Activated T-helper 2 cell treated with anti-CD3 and anti-CD28 coated beads, Interferon-gamma antibody, Interleukin-2, Interleukin-4, amounts not matched to agents 10 μg/mL and 5 μg/mL and 100 μg/mL, durations not matched to agents 14 hours and 24 hours and 36 hours (primary cell): ENCODE data around the gene C10orf90. TPM values are rescaled to one million over a fixed set of nuclear protein-coding genes. Genes with fewer than 3 reads are reported as not detected.

Experiments used
- DNase-seq: peaks from one replicate; pipeline ENCODE4 v3.0.0; 2021; ENCODE audit warnings: low spot score
- H3K27ac Mint-ChIP-seq: one replicate; pipeline ENCODE4 v1.8.0; 2021; ENCODE audit warnings: mixed read lengths
- H3K27me3 Mint-ChIP-seq: one replicate; pipeline ENCODE4 v1.8.0; 2021; ENCODE audit warnings: low read depth, mixed read lengths
- H3K36me3 Mint-ChIP-seq: one replicate; pipeline ENCODE4 v1.8.0; 2021; ENCODE audit warnings: low read depth, mixed read lengths
- H3K4me1 Mint-ChIP-seq: one replicate; pipeline ENCODE4 v1.8.0; 2021; ENCODE audit warnings: low read depth, mixed read lengths
- H3K4me3 Mint-ChIP-seq: one replicate; pipeline ENCODE4 v1.8.0; 2021; ENCODE audit warnings: low read depth, mild to moderate bottlenecking, moderate library complexity, mixed read lengths
- H3K9me3 Mint-ChIP-seq: one replicate; pipeline ENCODE4 v1.8.0; 2021; ENCODE audit warnings: mixed read lengths
- intact Hi-C: fragments of 100-400 bp; cut with micrococcal nuclease; formaldehyde crosslinking; loops from one replicate; pipeline ENCODE4 v1.15.1; 2023
- total RNA-seq: library from RNA; stranded (reverse); gene quantifications from 2 replicates; pipeline ENCODE4 v1.2.3, GENCODE V29; 2022

Gene C10orf90
- total RNA-seq, 1 donor from 2014 or later = not detected

- H3K4me3 Mint-ChIP-seq = no peak overlapping the region
- intact Hi-C loops = no loop called here
- no peaks in the 10 kb centered on the region for H3K27me3 Mint-ChIP-seq
- H3K36me3 Mint-ChIP-seq = no peaks in the 10 kb centered on the region
- no peaks in the 10 kb centered on the region for H3K4me1 Mint-ChIP-seq
- peaks cover 12% of the 10 kb centered on the region for H3K9me3 Mint-ChIP-seq
- no peak overlapping the region for H3K27ac Mint-ChIP-seq
- no peak for DNase-seq
Measured at GRCh38 chr10:126667568-126667967, 2.9 kb downstream of the C10orf90 start.

DNA sequence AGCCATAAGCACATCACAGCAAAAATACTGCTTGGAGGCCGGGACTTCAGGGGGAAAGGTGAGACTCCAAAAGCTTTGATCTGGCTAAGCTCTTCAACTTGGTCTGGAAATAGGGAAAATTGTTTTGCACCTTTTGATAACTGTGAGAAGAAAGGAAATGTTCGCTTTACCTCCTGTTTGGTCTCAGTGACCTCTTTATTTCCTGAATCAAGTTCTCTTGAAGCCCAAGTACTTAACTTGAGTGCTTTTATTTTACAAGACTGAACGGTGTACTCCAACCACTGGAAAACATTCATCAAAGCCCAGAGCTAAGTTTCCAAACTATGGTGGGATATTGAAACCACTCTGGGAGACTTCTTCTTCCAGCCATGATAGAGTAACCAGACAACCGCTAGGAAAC lies 5.3 kb downstream of the C10orf90 start:
- no peak overlapping the region for H3K27ac Mint-ChIP-seq
- H3K9me3 Mint-ChIP-seq = no peaks in the 10 kb centered on the region
- H3K36me3 Mint-ChIP-seq = no peaks in the 10 kb centered on the region
- H3K27me3 Mint-ChIP-seq = no peaks in the 10 kb centered on the region
- no peak overlapping the region for H3K4me3 Mint-ChIP-seq
- DNase-seq = no peak
- intact Hi-C loops = no loop called here
- no peaks in the 10 kb centered on the region for H3K4me1 Mint-ChIP-seq

DNA sequence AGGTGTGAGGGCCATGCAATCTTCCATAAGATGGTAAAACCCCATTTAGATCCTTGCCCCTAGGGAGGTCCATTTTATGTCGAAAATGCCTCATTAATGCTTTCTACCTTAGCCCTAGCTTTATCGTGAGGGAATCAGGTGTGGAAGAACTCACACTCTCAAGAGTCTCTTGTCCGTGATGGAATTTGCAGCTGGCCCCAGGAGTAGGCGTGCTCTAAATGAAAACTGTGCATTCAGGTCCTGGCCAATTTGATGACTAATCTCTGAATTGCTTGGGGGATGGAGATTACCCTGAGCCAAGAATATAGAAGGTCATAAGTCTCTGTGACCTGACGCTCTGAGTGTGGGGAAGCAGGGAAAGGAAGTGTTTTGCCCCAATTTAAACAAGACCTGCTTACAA lies 6.6 kb downstream of the C10orf90 start:
- H3K4me3 Mint-ChIP-seq = no peak overlapping the region
- no peak overlapping the region for H3K27ac Mint-ChIP-seq
- no peaks in the 10 kb centered on the region for H3K9me3 Mint-ChIP-seq
- no peaks in the 10 kb centered on the region for H3K4me1 Mint-ChIP-seq
- H3K27me3 Mint-ChIP-seq = no peaks in the 10 kb centered on the region
- DNase-seq = no peak
- intact Hi-C loops = no loop called here
- no peaks in the 10 kb centered on the region for H3K36me3 Mint-ChIP-seq

GRCh38 chr10:126663328-126663727 lies 7.2 kb downstream of the C10orf90 start:
- H3K36me3 Mint-ChIP-seq = no peaks in the 10 kb centered on the region
- H3K27ac Mint-ChIP-seq = no peak overlapping the region
- no peaks in the 10 kb centered on the region for H3K4me1 Mint-ChIP-seq
- no peaks in the 10 kb centered on the region for H3K27me3 Mint-ChIP-seq
- intact Hi-C loops = no loop called here
- no peak for DNase-seq
- no peak overlapping the region for H3K4me3 Mint-ChIP-seq
- H3K9me3 Mint-ChIP-seq = no peaks in the 10 kb centered on the region

DNA sequence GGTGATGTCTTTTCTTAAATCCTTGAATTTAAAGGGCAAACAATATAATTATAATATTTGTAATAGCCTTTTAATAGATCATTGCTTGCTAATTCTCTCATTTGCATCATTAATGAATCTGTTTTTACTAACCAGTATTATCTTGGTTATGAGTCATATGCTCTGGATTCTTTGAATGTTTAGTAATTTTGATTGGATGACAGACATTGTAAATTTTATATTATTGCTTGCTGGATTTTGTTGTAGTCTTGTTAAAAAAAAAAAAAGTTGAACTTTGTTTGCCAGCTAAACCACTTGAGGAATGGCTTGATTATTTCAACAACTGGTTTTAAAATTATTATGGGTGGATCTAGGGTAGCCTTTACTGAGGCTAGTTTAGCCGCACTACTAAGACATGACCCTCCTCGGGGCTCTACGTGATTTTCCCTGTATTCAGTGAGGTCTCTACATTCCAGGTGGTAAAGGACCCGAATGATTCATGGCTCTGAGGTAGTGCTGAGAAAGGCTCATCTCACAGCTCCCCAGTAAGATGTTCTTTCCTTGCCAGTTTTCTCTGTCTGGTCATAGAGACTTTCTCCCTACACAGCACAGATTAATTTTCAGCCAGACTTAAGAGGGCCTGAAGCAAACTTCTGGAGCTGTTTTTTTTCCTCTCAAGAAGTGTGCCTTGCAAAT lies 8.5 kb downstream of the C10orf90 start:
- no peaks in the 10 kb centered on the region for H3K4me1 Mint-ChIP-seq
- intact Hi-C loops = no loop called here
- DNase-seq = no peak
- no peak overlapping the region for H3K27ac Mint-ChIP-seq
- no peaks in the 10 kb centered on the region for H3K36me3 Mint-ChIP-seq
- H3K27me3 Mint-ChIP-seq = no peaks in the 10 kb centered on the region
- no peaks in the 10 kb centered on the region for H3K9me3 Mint-ChIP-seq
- no peak overlapping the region for H3K4me3 Mint-ChIP-seq

DNA sequence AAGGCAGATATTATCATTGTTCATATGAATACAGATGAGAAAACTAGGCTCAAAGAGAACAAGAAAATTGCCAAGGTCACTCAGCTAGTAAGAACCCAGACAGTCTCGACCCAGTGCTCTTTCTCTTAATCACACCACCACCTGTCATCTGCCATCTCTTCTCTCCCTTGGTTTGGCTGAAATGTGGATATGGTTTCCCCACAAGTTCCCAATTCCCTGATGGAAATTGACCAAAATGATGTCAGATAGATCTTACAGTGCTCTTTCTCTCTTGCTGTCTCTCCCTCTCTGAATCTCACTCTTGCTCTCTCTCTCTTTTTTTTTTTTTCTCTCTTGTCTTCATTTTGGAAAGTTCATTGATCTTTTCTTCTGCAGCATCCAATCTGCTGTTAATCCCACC lies 9.1 kb downstream of the C10orf90 start:
- Mint-ChIP-seq H3K9me3 (no peaks in the 10 kb centered on the region), H3K27ac (no peak overlapping the region), H3K27me3 (no peaks in the 10 kb centered on the region), H3K36me3 (no peaks in the 10 kb centered on the region), H3K4me1 (no peaks in the 10 kb centered on the region), H3K4me3 (no peak overlapping the region)
- DNase-seq = no peak
- intact Hi-C loops = no loop called here

DNA sequence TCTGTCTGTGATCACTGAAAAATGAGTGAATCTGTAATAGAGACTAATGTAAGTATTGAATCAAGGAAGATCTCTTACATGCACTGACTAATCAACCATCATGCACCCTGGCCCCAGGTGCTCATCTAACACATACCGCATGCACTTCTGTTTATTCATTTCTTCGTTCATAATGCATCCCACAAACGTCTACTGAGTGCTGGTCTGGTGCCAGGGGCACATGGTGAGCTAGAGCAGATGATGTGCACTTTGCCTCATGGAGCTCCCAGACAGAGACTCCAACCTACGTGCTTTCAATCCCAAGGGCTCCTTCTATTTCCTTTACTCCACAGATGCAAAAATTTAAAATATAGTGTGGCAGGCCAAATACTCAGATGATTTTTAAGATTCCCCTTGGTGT lies 10.7 kb downstream of the C10orf90 start:
- H3K4me1 Mint-ChIP-seq = no peaks in the 10 kb centered on the region
- intact Hi-C loops = no loop called here
- H3K4me3 Mint-ChIP-seq = no peak overlapping the region
- H3K27me3 Mint-ChIP-seq = no peaks in the 10 kb centered on the region
- no peak overlapping the region for H3K27ac Mint-ChIP-seq
- DNase-seq = no peak
- H3K9me3 Mint-ChIP-seq = no peaks in the 10 kb centered on the region
- H3K36me3 Mint-ChIP-seq = no peaks in the 10 kb centered on the region

DNA sequence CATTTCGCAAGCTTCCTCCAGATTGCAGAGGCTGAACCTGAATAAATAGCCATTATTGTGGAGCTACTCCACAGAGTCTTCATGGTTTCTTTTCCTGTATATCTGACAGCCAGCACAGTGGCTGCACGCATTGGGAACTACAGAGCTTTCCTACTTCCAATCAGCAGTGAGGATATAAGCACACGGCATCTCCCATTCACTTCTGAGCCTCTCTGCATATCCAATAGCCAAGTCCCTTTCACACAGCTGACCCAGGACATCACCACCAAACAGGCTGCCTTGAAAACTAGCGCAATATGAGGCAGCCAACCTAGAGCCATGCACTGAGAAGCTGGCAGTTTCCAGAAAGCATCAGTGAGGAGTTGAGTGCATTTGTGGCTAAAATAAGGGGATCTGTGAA lies 11.6 kb downstream of the C10orf90 start:
- Mint-ChIP-seq H3K4me3 (no peak overlapping the region), H3K27ac (no peak overlapping the region), H3K9me3 (no peaks in the 10 kb centered on the region), H3K27me3 (no peaks in the 10 kb centered on the region), H3K4me1 (no peaks in the 10 kb centered on the region), H3K36me3 (no peaks in the 10 kb centered on the region)
- intact Hi-C loops = no loop called here
- DNase-seq = no peak

GRCh38 chr10:126654579-126654978 lies 15.9 kb downstream of the C10orf90 start:
- Mint-ChIP-seq H3K4me3 (no peak overlapping the region), H3K4me1 (no peaks in the 10 kb centered on the region), H3K27ac (no peak overlapping the region), H3K27me3 (no peaks in the 10 kb centered on the region), H3K9me3 (no peaks in the 10 kb centered on the region), H3K36me3 (no peaks in the 10 kb centered on the region)
- intact Hi-C loops = no loop called here
- no peak for DNase-seq

- no peaks in the 10 kb centered on the region for H3K9me3 Mint-ChIP-seq
- intact Hi-C loops = no loop called here
- H3K27me3 Mint-ChIP-seq = no peaks in the 10 kb centered on the region
- no peaks in the 10 kb centered on the region for H3K4me1 Mint-ChIP-seq
- H3K4me3 Mint-ChIP-seq = no peak overlapping the region
- no peak for DNase-seq
- H3K27ac Mint-ChIP-seq = no peak overlapping the region
- no peaks in the 10 kb centered on the region for H3K36me3 Mint-ChIP-seq
Measured at GRCh38 chr10:126651467-126651866, 19.0 kb downstream of the C10orf90 start.

GRCh38 chr10:126650161-126650560 lies 20.3 kb downstream of the C10orf90 start:
- no peaks in the 10 kb centered on the region for H3K36me3 Mint-ChIP-seq
- no peaks in the 10 kb centered on the region for H3K4me1 Mint-ChIP-seq
- H3K4me3 Mint-ChIP-seq = no peak overlapping the region
- intact Hi-C loops = no loop called here
- no peak for DNase-seq
- no peak overlapping the region for H3K27ac Mint-ChIP-seq
- H3K27me3 Mint-ChIP-seq = no peaks in the 10 kb centered on the region
- no peaks in the 10 kb centered on the region for H3K9me3 Mint-ChIP-seq

DNA sequence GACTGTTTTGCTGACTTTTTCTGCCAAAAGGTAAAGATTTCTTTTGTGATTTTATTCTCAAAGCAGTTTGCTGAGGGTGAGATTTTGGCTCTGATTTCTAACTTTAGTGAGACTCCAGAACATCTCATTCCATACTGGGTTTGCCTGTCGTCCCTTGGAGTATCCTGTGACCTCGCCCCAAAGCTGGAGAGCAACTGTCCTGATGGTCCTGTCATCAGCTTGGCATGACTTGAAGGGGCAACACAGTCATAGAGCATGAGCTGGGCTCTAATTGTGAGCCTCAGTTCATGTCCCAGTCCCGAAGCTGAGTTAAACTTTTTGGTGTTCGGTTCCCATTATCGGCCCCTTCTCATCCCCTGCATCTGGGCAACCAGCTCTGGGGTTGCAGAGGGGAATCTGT lies 23.4 kb downstream of the C10orf90 start:
- no peaks in the 10 kb centered on the region for H3K4me1 Mint-ChIP-seq
- no peak for DNase-seq
- H3K9me3 Mint-ChIP-seq = peaks cover 5% of the 10 kb centered on the region
- no peak overlapping the region for H3K27ac Mint-ChIP-seq
- no peaks in the 10 kb centered on the region for H3K27me3 Mint-ChIP-seq
- intact Hi-C loops = no loop called here
- H3K4me3 Mint-ChIP-seq = no peak overlapping the region
- no peaks in the 10 kb centered on the region for H3K36me3 Mint-ChIP-seq

DNA sequence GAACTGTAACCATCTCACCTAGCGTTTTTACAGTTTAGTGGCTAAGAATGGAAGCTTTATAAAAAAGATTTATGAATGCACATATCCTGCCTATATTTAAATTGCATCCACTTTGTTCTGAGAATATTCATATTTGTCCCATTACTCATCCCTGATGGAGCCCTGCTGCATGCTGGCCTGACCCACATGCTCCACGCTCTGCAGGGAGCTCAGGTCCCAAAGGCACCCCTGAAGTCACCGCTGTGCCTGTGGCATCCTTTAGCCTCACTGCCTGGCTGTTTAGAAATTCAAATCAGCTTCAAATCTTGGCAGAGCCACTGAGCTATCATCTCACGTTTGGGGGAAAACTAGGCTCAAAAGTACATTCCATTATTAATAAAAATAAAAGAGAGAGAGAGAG lies 24.4 kb downstream of the C10orf90 start:
- intact Hi-C loops = no loop called here
- peaks cover 5% of the 10 kb centered on the region for H3K9me3 Mint-ChIP-seq
- no peaks in the 10 kb centered on the region for H3K36me3 Mint-ChIP-seq
- H3K4me1 Mint-ChIP-seq = no peaks in the 10 kb centered on the region
- DNase-seq = no peak
- no peak overlapping the region for H3K4me3 Mint-ChIP-seq
- no peak overlapping the region for H3K27ac Mint-ChIP-seq
- H3K27me3 Mint-ChIP-seq = no peaks in the 10 kb centered on the region

DNA sequence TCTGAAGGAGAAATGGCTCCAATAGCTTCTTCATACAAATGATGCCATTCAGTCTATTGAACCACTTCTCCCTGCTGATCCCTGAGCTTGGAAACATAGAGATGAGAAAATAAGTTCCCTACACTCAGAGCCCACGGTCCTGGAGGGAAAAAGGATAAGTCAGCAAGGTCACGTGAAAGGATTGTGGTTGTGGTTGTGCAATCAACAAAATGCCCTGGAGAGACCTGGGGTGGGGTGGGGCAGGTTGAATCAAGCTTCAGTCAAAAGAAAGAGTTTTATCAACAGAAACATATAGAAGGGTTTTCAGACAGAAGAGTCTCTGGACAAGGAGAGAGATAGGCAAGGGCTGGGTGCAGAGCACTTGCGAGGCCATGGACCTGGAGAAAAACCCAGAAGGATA lies 30.1 kb downstream of the C10orf90 start:
- H3K27ac Mint-ChIP-seq = no peak overlapping the region
- H3K27me3 Mint-ChIP-seq = no peaks in the 10 kb centered on the region
- peaks cover 5% of the 10 kb centered on the region for H3K9me3 Mint-ChIP-seq
- intact Hi-C loops = no loop called here
- DNase-seq = no peak
- no peaks in the 10 kb centered on the region for H3K36me3 Mint-ChIP-seq
- H3K4me1 Mint-ChIP-seq = no peaks in the 10 kb centered on the region
- H3K4me3 Mint-ChIP-seq = no peak overlapping the region
